ENCODE data around the gene MRPL50. TPM values are rescaled to one million over a fixed set of nuclear protein-coding genes. Genes with fewer than 3 reads are reported as not detected.

Gene MRPL50
- total and polyA plus RNA-seq, 12 donors: 9.0 to 20.6 (median 16.5) TPM

- intact Hi-C loops (cut with DNase I): no loop called here
- no peak overlapping the region for H3K4me3 ChIP-seq
- H3K9me3 ChIP-seq: peaks cover 0 to 12% (median 0%) of the 10 kb centered on the region in 11 donors
- H3K4me1 ChIP-seq: no peaks in the 10 kb centered on the region
- ATAC-seq (no peak), DNase-seq (no peak)
- WGBS, 2 donors: 59 to 75% methylated on average over 6 of the region's 6 CpGs
- H3K27ac ChIP-seq: no peak overlapping the region
- no peaks in the 10 kb centered on the region for H3K27me3 ChIP-seq
- TF ChIP-seq CTCF (IDR thresholded peaks at IDR 0.05): no peak
- H3K36me3 ChIP-seq: no peaks in the 10 kb centered on the region
Observed at GRCh38 chr9:101376111-101376848, 22.1 kb downstream of the MRPL50 start.

GRCh38 chr9:101375546-101375945, 22.9 kb downstream of the MRPL50 start:
- no peak for ATAC-seq
- H3K36me3 ChIP-seq: no peaks in the 10 kb centered on the region
- no peak for TF ChIP-seq CTCF (IDR thresholded peaks at IDR 0.05)
- no peak overlapping the region for H3K27ac ChIP-seq
- intact Hi-C loops (cut with DNase I): no loop called here
- no peak overlapping the region for H3K4me3 ChIP-seq
- WGBS, 2 donors: 87 to 89% methylated on average over 12 of the region's 12 CpGs
- H3K27me3 ChIP-seq: no peaks in the 10 kb centered on the region
- no peaks in the 10 kb centered on the region for H3K4me1 ChIP-seq
- no peak for DNase-seq
- H3K9me3 ChIP-seq: peaks cover 0 to 12% (median 0%) of the 10 kb centered on the region in 11 donors

- H3K27me3 ChIP-seq: no peaks in the 10 kb centered on the region
- H3K4me1 ChIP-seq: no peaks in the 10 kb centered on the region
- intact Hi-C loops (cut with DNase I): no loop called here
- no peak for DNase-seq
- H3K4me3 ChIP-seq: no peak overlapping the region
- peaks cover 0 to 5% (median 0%) of the 10 kb centered on the region in 11 donors for H3K9me3 ChIP-seq
- H3K36me3 ChIP-seq: no peaks in the 10 kb centered on the region
- TF ChIP-seq CTCF (IDR thresholded peaks at IDR 0.05): no peak
- no peak for ATAC-seq
- WGBS, 2 donors: 65 to 72% methylated on average over 2 of the region's 2 CpGs
- no peak overlapping the region for H3K27ac ChIP-seq
Observed at GRCh38 chr9:101372327-101373118, 25.9 kb downstream of the MRPL50 start.

- intact Hi-C loops (cut with DNase I): no loop called here
- DNase-seq: no peak
- no peaks in the 10 kb centered on the region for H3K36me3 ChIP-seq
- no peak overlapping the region for H3K4me3 ChIP-seq
- H3K4me1 ChIP-seq: no peaks in the 10 kb centered on the region
- no peaks in the 10 kb centered on the region for H3K27me3 ChIP-seq
- 96 to 98% methylated on average over 3 of the region's 3 CpGs for WGBS, 2 donors
- peaks cover 0 to 5% (median 0%) of the 10 kb centered on the region in 11 donors for H3K9me3 ChIP-seq
- no peak for ATAC-seq
- H3K27ac ChIP-seq: no peak overlapping the region
- no peak for TF ChIP-seq CTCF (IDR thresholded peaks at IDR 0.05)
Observed at GRCh38 chr9:101371813-101372212, 26.6 kb downstream of the MRPL50 start.
